GM12878 (cell line): ENCODE data around the gene ARPP21. TPM values are rescaled to one million over a fixed set of nuclear protein-coding genes. Genes with fewer than 3 reads are reported as not detected.

ENCODE experiments used
- BHLHE40 ChIP-seq, 2 experiments: fragments of 450-650 bp in 1 of 2; IDR thresholded peaks; 2 replicates each; pipeline ENCODE4 v1.6.1; 2011 to 2017; ENCODE audit warnings: low read depth in 2 of 2, borderline replicate concordance in 1 of 2, improper control_type of control experiment in 1 of 2, low read length in 1 of 2, mild to moderate bottlenecking in 1 of 2
- ELK1 ChIP-seq: IDR thresholded peaks from 2 replicates; pipeline ENCODE4 v1.6.1; 2012; ENCODE audit warnings: low read depth, low read length, improper control_type of control experiment
- HCFC1 ChIP-seq: fragments of 150-350 bp; IDR thresholded peaks from 2 replicates; pipeline ENCODE4 v1.6.1; 2014; ENCODE audit warnings: low read length
- IRF5 ChIP-seq: fragments of 450-650 bp; IDR thresholded peaks from 2 replicates; pipeline ENCODE4 v1.6.1; 2017; ENCODE audit warnings: borderline replicate concordance
- MTA3 ChIP-seq: IDR thresholded peaks from 2 replicates; pipeline ENCODE4 v1.6.1; 2012; ENCODE audit warnings: low read length, inconsistent platforms, borderline replicate concordance
- SP1 ChIP-seq: IDR thresholded peaks from one replicate; pipeline ENCODE4 v1.6.1; 2011; ENCODE audit warnings: low read depth, low read length
- microRNA-seq: library from miRNA; unstranded; fragments of <30 nt; microRNA quantifications from one replicate; pipeline ENCODE4, GENCODE V29; 2018
- polyA plus RNA-seq, 11 experiments: library from polyadenylated mRNA; depleted of rRNA in 4 of 11; unstranded in 6 of 11; stranded (reverse) in 5 of 11; fragments of >200 nt; fragmentation: Nextera tagmentation in 4 of 11; fragmentation: Illumina TruSeq in 1 of 11; extraction: Ambion mirVana in 4 of 11; extraction: Trizol in 1 of 11; gene quantifications; 1 replicate in 1 of 11; 2 replicates in 10 of 11; pipeline versions ENCODE4 v1.2.1 to v1.2.3, GENCODE V29; 2011 to 2016; ENCODE audit warnings: inconsistent platforms in 2 of 11, missing spikeins in 2 of 11, low read depth in 1 of 11
- small RNA-seq: library from RNA; depleted of rRNA; stranded (forward); fragments of <200 nt; gene quantifications from one replicate; pipeline ENCODE3, GENCODE V24; 2014
- total RNA-seq, 4 experiments: library from RNA; depleted of rRNA in 3 of 4; stranded (reverse); fragments of >200 nt in 3 of 4; fragmentation: Illumina TruSeq in 1 of 4; extraction: Trizol in 1 of 4; gene quantifications; 2 replicates each; pipeline versions ENCODE4 v1.2.1 to v1.2.3, GENCODE V29; 2013 to 2021

The ARPP21 gene
- total and polyA plus RNA-seq, 10 of the 15 experiments (the other 5 are each of a cell fraction or from before 2014, with no cell fraction given), result not detected

- no peak for TF ChIP-seq IRF5
- TF ChIP-seq BHLHE40 (IDR thresholded peaks at IDR 0.05; ENCODE audit: borderline replicate concordance in 1 of 2, low read depth in 2 of 2, low read length in 1 of 2), result no peak
- TF ChIP-seq SP1, result no peak
- TF ChIP-seq ELK1, result no peak
- no peak for TF ChIP-seq MTA3
- TF ChIP-seq HCFC1, result no peak
Measured at GRCh38 chr3:35832140-35832571, 192.8 kb downstream of the ARPP21 start (continued).

Small RNA genes lying within 50 kb of the gene (microRNA-seq; reads per million reads assigned to microRNA genes)
- 0.56 reads per million for gene MIR128-2

Small RNA genes lying within 50 kb of the gene (small RNA-seq; reads per million reads assigned to genes)
- 0.47 reads per million, percentile 7 among the genes with 10 or more reads in this experiment for gene MIR128-2
